HepG2 (cell line): ENCODE data around the gene LIM2. TPM values are rescaled to one million over a fixed set of nuclear protein-coding genes. Genes with fewer than 3 reads are reported as not detected.
A peak's percentile ranks its signal among the peaks of the same experiment; 100 is the strongest.

ENCODE experiments used
- KAT2B ChIP-seq: fragments of 150-350 bp; IDR thresholded peaks from 2 replicates; pipeline ENCODE4 v1.6.1; 2014; ENCODE audit warnings: low read depth, low read length, borderline replicate concordance
- MXD4 ChIP-seq: IDR thresholded peaks from 2 replicates; pipeline ENCODE4 v1.6.1; 2016; ENCODE audit warnings: mild to moderate bottlenecking, missing biosample characterization, missing genetic modification reagents
- PLRG1 ChIP-seq: fragments of 450-650 bp; conservative IDR thresholded peaks from 2 replicates; pipeline ENCODE4 v1.6.1; 2016
- SAP130 ChIP-seq: IDR thresholded peaks from 2 replicates; pipeline ENCODE4 v1.6.1; 2016; ENCODE audit warnings: low read depth
- ZBTB38 ChIP-seq: sonication (generic); formaldehyde crosslinking; IDR thresholded peaks from 2 replicates; pipeline ENCODE4 v1.5.1; 2020; ENCODE audit warnings: mild to moderate bottlenecking, missing genetic modification reagents
- ZNF34 ChIP-seq: sonication (generic); formaldehyde crosslinking; IDR thresholded peaks from 2 replicates; pipeline ENCODE4 v1.4.0; 2020; ENCODE audit warnings: mild to moderate bottlenecking, missing genetic modification reagents, borderline replicate concordance
- ZNF441 ChIP-seq: sonication (generic); formaldehyde crosslinking; IDR thresholded peaks from 2 replicates; pipeline ENCODE4 v1.7.0; 2021; ENCODE audit warnings: missing genetic modification reagents, borderline replicate concordance
- ZNF510 ChIP-seq: sonication (generic); formaldehyde crosslinking; IDR thresholded peaks from 2 replicates; pipeline ENCODE4 v1.4.0; 2020; ENCODE audit warnings: low read depth, mild to moderate bottlenecking, missing genetic modification reagents
- polyA plus RNA-seq, 8 experiments: library from polyadenylated mRNA; depleted of rRNA in 3 of 8; stranded (reverse) in 7 of 8; unstranded in 1 of 8; fragments of >200 nt; fragmentation: Illumina TruSeq in 4 of 8; extraction: Trizol in 4 of 8; gene quantifications; 2 replicates each; pipeline versions ENCODE4 v1.2.1 to v1.2.3, GENCODE V29; 2011 to 2016; ENCODE audit warnings: low read depth in 4 of 8, missing spikeins in 1 of 8, mixed read lengths in 1 of 8; ENCODE audit not compliant: insufficient read depth in 1 of 8
- total RNA-seq, 5 experiments: library from RNA; depleted of rRNA; stranded (reverse); fragments of >200 nt; fragmentation: Illumina TruSeq; extraction: Trizol; gene quantifications; 2 replicates each; pipeline ENCODE4 v1.2.3, GENCODE V29; 2016; ENCODE audit warnings: low read depth in 1 of 5
- TF ChIP-seq, protein P1 (sequence below): sonication (generic); formaldehyde crosslinking; IDR thresholded peaks from 2 replicates; pipeline ENCODE4 v1.5.0; 2020; ENCODE audit warnings: missing genetic modification reagents
- TF ChIP-seq, protein P2 (sequence below): sonication (generic); formaldehyde crosslinking; IDR thresholded peaks from 2 replicates; pipeline ENCODE4 v1.5.1; 2020; ENCODE audit warnings: missing genetic modification reagents, mild to moderate bottlenecking, borderline replicate concordance
- TF ChIP-seq, protein P3 (sequence below): IDR thresholded peaks from 2 replicates; pipeline ENCODE4 v1.6.1; 2016
- TF ChIP-seq, protein P4 (sequence below): sonication (generic); formaldehyde crosslinking; IDR thresholded peaks from 2 replicates; pipeline ENCODE4 v1.9.0; 2022; ENCODE audit warnings: low read depth, missing genetic modification reagents
- TF ChIP-seq, protein P5 (sequence below): sonication (generic); formaldehyde crosslinking; IDR thresholded peaks from 2 replicates; pipeline ENCODE4 v1.5.0; 2020; ENCODE audit warnings: missing genetic modification reagents, mild to moderate bottlenecking, borderline replicate concordance
- TF ChIP-seq, protein P6 (sequence below): sonication (generic); formaldehyde crosslinking; IDR thresholded peaks from 2 replicates; pipeline ENCODE4 v1.4.0; 2020; ENCODE audit warnings: missing genetic modification reagents

The LIM2 gene
- total and polyA plus RNA-seq, 2 of the 13 experiments (the other 11 are each of a cell fraction or from before 2014, with no cell fraction given), result 1.3 TPM; not detected in 1

DNA sequence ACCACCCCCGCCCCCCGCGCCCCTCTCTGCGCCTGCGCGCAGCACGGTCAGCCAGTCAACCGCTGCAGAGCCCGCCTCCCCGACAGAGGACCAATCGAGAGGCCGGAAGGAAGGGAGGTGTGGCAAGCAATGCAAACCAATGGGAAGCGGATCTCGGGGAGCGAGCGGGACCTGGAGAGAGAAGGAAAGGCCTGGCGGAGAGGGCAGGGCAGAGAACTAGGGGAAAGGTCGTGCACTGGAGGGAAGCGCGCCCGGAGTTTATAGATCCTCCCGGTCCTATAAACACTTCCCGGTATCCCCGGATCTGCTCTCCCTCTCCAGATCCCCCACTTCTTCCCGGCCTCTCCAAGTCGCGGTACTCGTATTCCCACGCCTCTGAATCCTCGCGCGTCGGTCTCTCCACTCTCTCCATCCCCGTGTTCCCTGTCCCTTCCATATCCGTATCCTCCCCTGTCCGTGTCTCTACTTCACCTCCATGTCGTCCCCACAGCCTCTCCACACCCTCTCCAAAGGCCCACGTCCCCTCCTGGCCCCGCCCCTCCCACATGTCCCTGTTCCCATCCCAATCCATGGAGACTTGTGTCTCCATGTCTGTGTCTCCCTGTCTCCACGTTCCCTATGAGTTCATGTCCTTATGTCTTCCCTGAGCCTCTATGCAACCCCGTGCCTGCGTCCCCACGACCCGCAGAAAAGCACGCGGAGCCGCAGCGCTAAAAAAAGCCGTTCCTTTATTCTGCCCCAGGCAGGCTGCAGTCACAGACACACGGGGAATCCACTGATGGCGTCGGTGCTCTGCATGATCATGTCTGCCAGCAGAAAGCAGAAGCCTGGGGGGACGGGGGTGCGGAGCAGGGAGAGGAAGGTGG is 21.2 kb downstream of the LIM2 start (continued):
- TF ChIP-seq SAP130 (CRISPR knock-in tag), result peak; percentile 68
- no peak for TF ChIP-seq MXD4
- TF ChIP-seq, protein P1, sequence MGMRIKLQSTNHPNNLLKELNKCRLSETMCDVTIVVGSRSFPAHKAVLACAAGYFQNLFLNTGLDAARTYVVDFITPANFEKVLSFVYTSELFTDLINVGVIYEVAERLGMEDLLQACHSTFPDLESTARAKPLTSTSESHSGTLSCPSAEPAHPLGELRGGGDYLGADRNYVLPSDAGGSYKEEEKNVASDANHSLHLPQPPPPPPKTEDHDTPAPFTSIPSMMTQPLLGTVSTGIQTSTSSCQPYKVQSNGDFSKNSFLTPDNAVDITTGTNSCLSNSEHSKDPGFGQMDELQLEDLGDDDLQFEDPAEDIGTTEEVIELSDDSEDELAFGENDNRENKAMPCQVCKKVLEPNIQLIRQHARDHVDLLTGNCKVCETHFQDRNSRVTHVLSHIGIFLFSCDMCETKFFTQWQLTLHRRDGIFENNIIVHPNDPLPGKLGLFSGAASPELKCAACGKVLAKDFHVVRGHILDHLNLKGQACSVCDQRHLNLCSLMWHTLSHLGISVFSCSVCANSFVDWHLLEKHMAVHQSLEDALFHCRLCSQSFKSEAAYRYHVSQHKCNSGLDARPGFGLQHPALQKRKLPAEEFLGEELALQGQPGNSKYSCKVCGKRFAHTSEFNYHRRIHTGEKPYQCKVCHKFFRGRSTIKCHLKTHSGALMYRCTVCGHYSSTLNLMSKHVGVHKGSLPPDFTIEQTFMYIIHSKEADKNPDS (CRISPR knock-in tag), result peak; percentile 54; the same call in 1 of the 2 replicates
- no peak for TF ChIP-seq ZNF510
- peak; percentile 84; the same call in 1 of the 2 replicates for TF ChIP-seq ZNF441 (CRISPR knock-in tag)
- no peak for TF ChIP-seq PLRG1
- TF ChIP-seq, protein P2, sequence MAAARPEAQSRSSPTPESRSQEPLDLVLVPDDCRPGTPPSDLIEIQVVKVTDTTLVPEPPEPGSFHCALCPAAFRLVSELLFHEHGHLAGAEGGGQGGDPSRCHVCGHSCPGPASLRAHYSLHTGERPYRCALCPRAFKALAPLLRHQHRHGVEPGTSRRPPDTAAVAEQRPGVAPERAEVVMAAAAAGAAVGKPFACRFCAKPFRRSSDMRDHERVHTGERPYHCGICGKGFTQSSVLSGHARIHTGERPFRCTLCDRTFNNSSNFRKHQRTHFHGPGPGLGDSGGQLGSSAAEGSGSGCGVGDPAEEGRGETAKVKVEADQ, result no peak
- no peak for TF ChIP-seq ZNF34 (CRISPR knock-in tag)
- no peak for TF ChIP-seq KAT2B
- TF ChIP-seq, protein P3, sequence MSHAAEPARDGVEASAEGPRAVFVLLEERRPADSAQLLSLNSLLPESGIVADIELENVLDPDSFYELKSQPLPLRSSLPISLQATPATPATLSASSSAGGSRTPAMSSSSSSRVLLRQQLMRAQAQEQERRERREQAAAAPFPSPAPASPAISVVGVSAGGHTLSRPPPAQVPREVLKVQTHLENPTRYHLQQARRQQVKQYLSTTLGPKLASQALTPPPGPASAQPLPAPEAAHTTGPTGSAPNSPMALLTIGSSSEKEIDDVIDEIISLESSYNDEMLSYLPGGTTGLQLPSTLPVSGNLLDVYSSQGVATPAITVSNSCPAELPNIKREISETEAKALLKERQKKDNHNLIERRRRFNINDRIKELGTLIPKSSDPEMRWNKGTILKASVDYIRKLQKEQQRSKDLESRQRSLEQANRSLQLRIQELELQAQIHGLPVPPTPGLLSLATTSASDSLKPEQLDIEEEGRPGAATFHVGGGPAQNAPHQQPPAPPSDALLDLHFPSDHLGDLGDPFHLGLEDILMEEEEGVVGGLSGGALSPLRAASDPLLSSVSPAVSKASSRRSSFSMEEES, result no peak
- TF ChIP-seq, protein P4, sequence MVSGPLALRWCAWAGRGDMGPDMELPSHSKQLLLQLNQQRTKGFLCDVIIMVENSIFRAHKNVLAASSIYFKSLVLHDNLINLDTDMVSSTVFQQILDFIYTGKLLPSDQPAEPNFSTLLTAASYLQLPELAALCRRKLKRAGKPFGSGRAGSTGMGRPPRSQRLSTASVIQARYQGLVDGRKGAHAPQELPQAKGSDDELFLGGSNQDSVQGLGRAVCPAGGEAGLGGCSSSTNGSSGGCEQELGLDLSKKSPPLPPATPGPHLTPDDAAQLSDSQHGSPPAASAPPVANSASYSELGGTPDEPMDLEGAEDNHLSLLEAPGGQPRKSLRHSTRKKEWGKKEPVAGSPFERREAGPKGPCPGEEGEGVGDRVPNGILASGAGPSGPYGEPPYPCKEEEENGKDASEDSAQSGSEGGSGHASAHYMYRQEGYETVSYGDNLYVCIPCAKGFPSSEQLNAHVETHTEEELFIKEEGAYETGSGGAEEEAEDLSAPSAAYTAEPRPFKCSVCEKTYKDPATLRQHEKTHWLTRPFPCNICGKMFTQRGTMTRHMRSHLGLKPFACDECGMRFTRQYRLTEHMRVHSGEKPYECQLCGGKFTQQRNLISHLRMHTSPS (CRISPR knock-in tag), result no peak
- no peak for TF ChIP-seq ZBTB38 (CRISPR knock-in tag)
- TF ChIP-seq, protein P5, sequence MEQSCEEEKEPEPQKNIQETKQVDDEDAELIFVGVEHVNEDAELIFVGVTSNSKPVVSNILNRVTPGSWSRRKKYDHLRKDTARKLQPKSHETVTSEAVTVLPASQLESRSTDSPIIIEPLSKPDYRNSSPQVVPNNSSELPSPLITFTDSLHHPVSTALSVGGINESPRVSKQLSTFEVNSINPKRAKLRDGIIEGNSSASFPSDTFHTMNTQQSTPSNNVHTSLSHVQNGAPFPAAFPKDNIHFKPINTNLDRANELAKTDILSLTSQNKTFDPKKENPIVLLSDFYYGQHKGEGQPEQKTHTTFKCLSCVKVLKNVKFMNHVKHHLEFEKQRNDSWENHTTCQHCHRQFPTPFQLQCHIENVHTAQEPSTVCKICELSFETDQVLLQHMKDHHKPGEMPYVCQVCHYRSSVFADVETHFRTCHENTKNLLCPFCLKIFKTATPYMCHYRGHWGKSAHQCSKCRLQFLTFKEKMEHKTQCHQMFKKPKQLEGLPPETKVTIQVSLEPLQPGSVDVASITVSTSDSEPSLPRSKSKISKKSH (CRISPR knock-in tag), result no peak; the same call in 1 of the 2 replicates
- TF ChIP-seq, protein P6, sequence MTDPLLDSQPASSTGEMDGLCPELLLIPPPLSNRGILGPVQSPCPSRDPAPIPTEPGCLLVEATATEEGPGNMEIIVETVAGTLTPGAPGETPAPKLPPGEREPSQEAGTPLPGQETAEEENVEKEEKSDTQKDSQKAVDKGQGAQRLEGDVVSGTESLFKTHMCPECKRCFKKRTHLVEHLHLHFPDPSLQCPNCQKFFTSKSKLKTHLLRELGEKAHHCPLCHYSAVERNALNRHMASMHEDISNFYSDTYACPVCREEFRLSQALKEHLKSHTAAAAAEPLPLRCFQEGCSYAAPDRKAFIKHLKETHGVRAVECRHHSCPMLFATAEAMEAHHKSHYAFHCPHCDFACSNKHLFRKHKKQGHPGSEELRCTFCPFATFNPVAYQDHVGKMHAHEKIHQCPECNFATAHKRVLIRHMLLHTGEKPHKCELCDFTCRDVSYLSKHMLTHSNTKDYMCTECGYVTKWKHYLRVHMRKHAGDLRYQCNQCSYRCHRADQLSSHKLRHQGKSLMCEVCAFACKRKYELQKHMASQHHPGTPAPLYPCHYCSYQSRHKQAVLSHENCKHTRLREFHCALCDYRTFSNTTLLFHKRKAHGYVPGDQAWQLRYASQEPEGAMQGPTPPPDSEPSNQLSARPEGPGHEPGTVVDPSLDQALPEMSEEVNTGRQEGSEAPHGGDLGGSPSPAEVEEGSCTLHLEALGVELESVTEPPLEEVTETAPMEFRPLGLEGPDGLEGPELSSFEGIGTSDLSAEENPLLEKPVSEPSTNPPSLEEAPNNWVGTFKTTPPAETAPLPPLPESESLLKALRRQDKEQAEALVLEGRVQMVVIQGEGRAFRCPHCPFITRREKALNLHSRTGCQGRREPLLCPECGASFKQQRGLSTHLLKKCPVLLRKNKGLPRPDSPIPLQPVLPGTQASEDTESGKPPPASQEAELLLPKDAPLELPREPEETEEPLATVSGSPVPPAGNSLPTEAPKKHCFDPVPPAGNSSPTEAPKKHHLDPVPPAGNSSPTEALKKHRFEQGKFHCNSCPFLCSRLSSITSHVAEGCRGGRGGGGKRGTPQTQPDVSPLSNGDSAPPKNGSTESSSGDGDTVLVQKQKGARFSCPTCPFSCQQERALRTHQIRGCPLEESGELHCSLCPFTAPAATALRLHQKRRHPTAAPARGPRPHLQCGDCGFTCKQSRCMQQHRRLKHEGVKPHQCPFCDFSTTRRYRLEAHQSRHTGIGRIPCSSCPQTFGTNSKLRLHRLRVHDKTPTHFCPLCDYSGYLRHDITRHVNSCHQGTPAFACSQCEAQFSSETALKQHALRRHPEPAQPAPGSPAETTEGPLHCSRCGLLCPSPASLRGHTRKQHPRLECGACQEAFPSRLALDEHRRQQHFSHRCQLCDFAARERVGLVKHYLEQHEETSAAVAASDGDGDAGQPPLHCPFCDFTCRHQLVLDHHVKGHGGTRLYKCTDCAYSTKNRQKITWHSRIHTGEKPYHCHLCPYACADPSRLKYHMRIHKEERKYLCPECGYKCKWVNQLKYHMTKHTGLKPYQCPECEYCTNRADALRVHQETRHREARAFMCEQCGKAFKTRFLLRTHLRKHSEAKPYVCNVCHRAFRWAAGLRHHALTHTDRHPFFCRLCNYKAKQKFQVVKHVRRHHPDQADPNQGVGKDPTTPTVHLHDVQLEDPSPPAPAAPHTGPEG (CRISPR knock-in tag), result no peak; the same call in 1 of the 2 replicates
